ENCODE measurements around the gene ATR. TPM values are rescaled to one million over a fixed set of nuclear protein-coding genes. Genes with fewer than 3 reads are reported as not detected.
A peak's percentile ranks its signal among the peaks of the same experiment; 100 is the strongest.

ATR gene
- total RNA-seq, 1 experiment from 2014 or later, result 15.8 TPM

- Histone ChIP-seq H4K20me1 (ENCODE audit: control insufficient read depth, insufficient read depth, insufficient read length) (no peaks in the 10 kb centered on the region), H3K4ac (ENCODE audit: low read depth, low read length) (no peak overlapping the region), H2AFZ (ENCODE audit: low read length) (no peak overlapping the region), H3K4me1 (ENCODE audit: insufficient read depth, low read length) (no peaks in the 10 kb centered on the region), H3K9ac (ENCODE audit: extremely low read depth, insufficient read length, low read length) (no peak overlapping the region), H2BK20ac (ENCODE audit: low read depth, low read length, poor library complexity, severe bottlenecking) (no peak overlapping the region), H3K4me2 (ENCODE audit: insufficient read depth, insufficient read length, low read length) (no peak overlapping the region), H3K27ac (ENCODE audit: insufficient read length, low read depth, low read length) (no peak overlapping the region), H2BK15ac (ENCODE audit: low read depth, low read length) (no peak overlapping the region), H3K14ac (ENCODE audit: insufficient read depth, low read length) (no peak overlapping the region), H2AK5ac (ENCODE audit: insufficient read length, low read length) (no peak overlapping the region), H2BK5ac (ENCODE audit: insufficient read length, low read length) (no peak overlapping the region), H3T11ph (ENCODE audit: low read length) (no peak overlapping the region), H3K27me3 (ENCODE audit: insufficient read depth, low read length) (no peaks in the 10 kb centered on the region), H3K9me3 (ENCODE audit: control insufficient read depth, low read depth, low read length) (no peaks in the 10 kb centered on the region), H3K79me1 (ENCODE audit: insufficient read depth, low read depth, low read length, poor library complexity, severe bottlenecking) (no peaks in the 10 kb centered on the region), H2BK12ac (ENCODE audit: insufficient read length, low read depth, low read length) (no peak overlapping the region), H3K56ac (ENCODE audit: insufficient read length, low read depth, low read length) (no peak overlapping the region), H3K18ac (ENCODE audit: insufficient read length, low read depth, low read length) (no peak overlapping the region), H4K91ac (ENCODE audit: insufficient read length, low read depth, low read length) (no peak overlapping the region), H3K23ac (ENCODE audit: insufficient read length, low read depth, low read length) (no peak overlapping the region), H3K23me2 (ENCODE audit: insufficient read length, low read depth, low read length, poor library complexity, severe bottlenecking) (no peaks in the 10 kb centered on the region), H4K8ac (replicated peaks; ENCODE audit: insufficient read length, low read depth, low read length) (no peak overlapping the region), H2BK120ac (ENCODE audit: low read depth, low read length, poor library complexity, severe bottlenecking) (no peak overlapping the region), H3K79me2 (ENCODE audit: insufficient read depth, low read length) (no peaks in the 10 kb centered on the region), H4K5ac (ENCODE audit: insufficient read length, low read depth, low read length) (no peak overlapping the region)
- WGBS (ENCODE audit: extremely low coverage, insufficient read length, low lambda C conversion rate), result no CpG with 5 or more reads among the region's 4 CpGs
- H3K27ac Mint-ChIP-seq, result peak overlapping the region in 2 of 3 experiments; percentile 19 to 45; a peak in 2 of 7 replicates
- no peak overlapping the region for H3K4me3 Mint-ChIP-seq
- no peak for TF ChIP-seq CTCF (conservative IDR thresholded peaks at IDR 0.05)
- DNase-seq, result no peak
- peaks cover 0 to 3% of the 10 kb centered on the region in 2 experiments; a peak in 1 of 4 replicates for H3K4me1 Mint-ChIP-seq
- no peaks in the 10 kb centered on the region for H3K27me3 Mint-ChIP-seq (ENCODE audit: low read depth)
- H3K9me3 Mint-ChIP-seq, result no peaks in the 10 kb centered on the region
- peaks cover 7 to 27% (median 17%) of the 10 kb centered on the region in 3 experiments; a peak in 5 of 7 replicates for H3K36me3 Mint-ChIP-seq (ENCODE audit: insufficient read depth in 1 of 3, low read depth in 3 of 3)
Measured at GRCh38 chr3:142434503-142434902, 144.0 kb downstream of the ATR start.

Measured in H9 (cell line).